HepG2 (cell line): Measurements from ENCODE around the gene TADA2B. TPM values are rescaled to one million over a fixed set of nuclear protein-coding genes. Genes with fewer than 3 reads are reported as not detected.

ENCODE experiments used
- ADNP ChIP-seq: sonication (generic); formaldehyde crosslinking; IDR thresholded peaks from 2 replicates; pipeline ENCODE4 v1.4.0; 2020; ENCODE audit warnings: missing genetic modification reagents
- ELF3 ChIP-seq: IDR thresholded peaks from 2 replicates; pipeline ENCODE4 v1.6.1; 2016; ENCODE audit warnings: missing genetic modification reagents, missing compliant biosample characterization
- HDAC1 ChIP-seq: sonication (generic); formaldehyde crosslinking; IDR thresholded peaks from 2 replicates; pipeline ENCODE4 v1.5.1; 2020; ENCODE audit warnings: mild to moderate bottlenecking, missing genetic modification reagents
- THYN1 ChIP-seq: sonication (generic); formaldehyde crosslinking; IDR thresholded peaks from 2 replicates; pipeline ENCODE4 v1.8.1; 2023; ENCODE audit warnings: low read depth, mild to moderate bottlenecking, moderate library complexity, missing genetic modification reagents, borderline replicate concordance
- TRIM24 ChIP-seq: sonication (generic); formaldehyde crosslinking; IDR thresholded peaks from 2 replicates; pipeline ENCODE4 v1.8.0; 2022; ENCODE audit warnings: mild to moderate bottlenecking, missing genetic modification reagents
- ZBTB33 ChIP-seq: sonication (generic); formaldehyde crosslinking; IDR thresholded peaks from 2 replicates; pipeline ENCODE4 v1.4.0; 2020; ENCODE audit warnings: missing genetic modification reagents
- ZHX1 ChIP-seq: sonication (generic); formaldehyde crosslinking; IDR thresholded peaks from 2 replicates; pipeline ENCODE4 v1.8.1; 2022; ENCODE audit warnings: low read depth, mild to moderate bottlenecking, missing genetic modification reagents
- ZMYM2 ChIP-seq: sonication (generic); formaldehyde crosslinking; IDR thresholded peaks from 2 replicates; pipeline ENCODE4 v1.8.0; 2022; ENCODE audit warnings: mild to moderate bottlenecking, missing genetic modification reagents
- ZNF224 ChIP-seq: sonication (generic); formaldehyde crosslinking; IDR thresholded peaks from 2 replicates; pipeline ENCODE4 v1.5.0; 2020; ENCODE audit warnings: mild to moderate bottlenecking, missing genetic modification reagents
- ZNF230 ChIP-seq: sonication (generic); formaldehyde crosslinking; IDR thresholded peaks from 2 replicates; pipeline ENCODE4 v1.4.0; 2020; ENCODE audit warnings: mild to moderate bottlenecking, missing genetic modification reagents
- ZNF274 ChIP-seq: sonication (generic); formaldehyde crosslinking; IDR thresholded peaks from 2 replicates; pipeline ENCODE4 v1.5.1; 2020; ENCODE audit warnings: mild to moderate bottlenecking, missing genetic modification reagents
- ZNF335 ChIP-seq: sonication (generic); formaldehyde crosslinking; IDR thresholded peaks from 2 replicates; pipeline ENCODE4 v1.4.0; 2020; ENCODE audit warnings: missing genetic modification reagents
- ZNF343 ChIP-seq: sonication (generic); formaldehyde crosslinking; IDR thresholded peaks from 2 replicates; pipeline ENCODE4 v1.4.0; 2020; ENCODE audit warnings: mild to moderate bottlenecking, missing genetic modification reagents
- ZNF496 ChIP-seq: sonication (generic); formaldehyde crosslinking; IDR thresholded peaks from 2 replicates; pipeline ENCODE4 v1.8.1; 2023; ENCODE audit warnings: mild to moderate bottlenecking, moderate library complexity, missing genetic modification reagents; ENCODE audit not compliant: insufficient replicate concordance
- ZNF550 ChIP-seq: sonication (generic); formaldehyde crosslinking; IDR thresholded peaks from 2 replicates; pipeline ENCODE4 v1.4.0; 2020; ENCODE audit warnings: mild to moderate bottlenecking, missing genetic modification reagents, borderline replicate concordance
- ZSCAN25 ChIP-seq: sonication (generic); formaldehyde crosslinking; IDR thresholded peaks from 2 replicates; pipeline ENCODE4 v1.8.0; 2022; ENCODE audit warnings: mild to moderate bottlenecking, missing genetic modification reagents
- ZSCAN9 ChIP-seq: IDR thresholded peaks from 2 replicates; pipeline ENCODE4 v1.6.1; 2016; ENCODE audit warnings: borderline replicate concordance
- polyA plus RNA-seq, 8 experiments: library from polyadenylated mRNA; depleted of rRNA in 3 of 8; stranded (reverse) in 7 of 8; unstranded in 1 of 8; fragments of >200 nt; fragmentation: Illumina TruSeq in 4 of 8; extraction: Trizol in 4 of 8; gene quantifications; 2 replicates each; pipeline versions ENCODE4 v1.2.1 to v1.2.3, GENCODE V29; 2011 to 2016; ENCODE audit warnings: low read depth in 4 of 8, missing spikeins in 1 of 8, mixed read lengths in 1 of 8; ENCODE audit not compliant: insufficient read depth in 1 of 8
- total RNA-seq, 5 experiments: library from RNA; depleted of rRNA; stranded (reverse); fragments of >200 nt; fragmentation: Illumina TruSeq; extraction: Trizol; gene quantifications; 2 replicates each; pipeline ENCODE4 v1.2.3, GENCODE V29; 2016; ENCODE audit warnings: low read depth in 1 of 5
- TF ChIP-seq, protein P1 (sequence below): sonication (generic); formaldehyde crosslinking; conservative IDR thresholded peaks from 2 replicates; pipeline ENCODE4 v1.4.0; 2020; ENCODE audit warnings: mild to moderate bottlenecking, missing genetic modification reagents, moderate library complexity
- TF ChIP-seq, protein P2 (sequence below): sonication (generic); formaldehyde crosslinking; IDR thresholded peaks from 2 replicates; pipeline ENCODE4 v1.8.1; 2023; ENCODE audit warnings: missing genetic modification reagents, mild to moderate bottlenecking, borderline replicate concordance

TADA2B gene
- total and polyA plus RNA-seq, 2 of the 13 experiments (the other 11 are each of a cell fraction or from before 2014, with no cell fraction given), result 4.6 to 8.9 TPM

DNA sequence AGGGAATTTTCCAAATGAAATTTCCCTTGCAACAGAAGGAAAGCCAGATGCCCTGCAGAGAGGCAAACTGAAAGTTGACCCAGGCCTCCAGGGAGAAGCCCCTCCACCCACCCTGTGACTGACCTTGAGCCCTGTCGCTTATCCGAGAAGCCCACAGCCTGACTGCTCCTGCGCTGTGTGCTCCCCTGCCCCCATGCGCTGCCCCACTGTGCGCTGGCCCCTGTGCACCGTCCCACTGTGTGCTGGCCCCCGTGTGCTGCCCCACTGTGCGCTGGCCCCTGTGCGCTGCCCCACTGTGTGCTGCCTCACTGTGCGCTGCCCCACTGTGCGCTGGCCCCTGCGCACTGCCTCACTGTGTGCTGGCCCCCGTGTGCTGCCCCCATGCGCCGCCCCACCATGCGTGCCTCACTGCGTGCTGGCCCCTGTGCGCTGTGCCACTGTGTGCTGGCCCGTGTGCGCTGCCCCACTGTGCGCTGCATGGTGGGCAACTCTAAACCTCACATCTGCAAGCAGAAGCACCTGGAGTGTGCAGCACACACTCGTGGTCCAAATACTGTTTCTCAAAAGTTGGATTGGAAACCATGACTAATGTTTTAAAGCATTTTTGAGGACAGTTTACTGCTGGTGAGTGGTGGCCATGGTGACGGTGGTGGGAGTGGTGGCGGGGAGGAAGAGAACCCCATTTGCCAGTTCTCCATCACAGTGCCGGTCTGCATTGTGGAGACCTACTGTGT lies 33.0 kb downstream of the TADA2B start (continued):
- TF ChIP-seq, protein P1, sequence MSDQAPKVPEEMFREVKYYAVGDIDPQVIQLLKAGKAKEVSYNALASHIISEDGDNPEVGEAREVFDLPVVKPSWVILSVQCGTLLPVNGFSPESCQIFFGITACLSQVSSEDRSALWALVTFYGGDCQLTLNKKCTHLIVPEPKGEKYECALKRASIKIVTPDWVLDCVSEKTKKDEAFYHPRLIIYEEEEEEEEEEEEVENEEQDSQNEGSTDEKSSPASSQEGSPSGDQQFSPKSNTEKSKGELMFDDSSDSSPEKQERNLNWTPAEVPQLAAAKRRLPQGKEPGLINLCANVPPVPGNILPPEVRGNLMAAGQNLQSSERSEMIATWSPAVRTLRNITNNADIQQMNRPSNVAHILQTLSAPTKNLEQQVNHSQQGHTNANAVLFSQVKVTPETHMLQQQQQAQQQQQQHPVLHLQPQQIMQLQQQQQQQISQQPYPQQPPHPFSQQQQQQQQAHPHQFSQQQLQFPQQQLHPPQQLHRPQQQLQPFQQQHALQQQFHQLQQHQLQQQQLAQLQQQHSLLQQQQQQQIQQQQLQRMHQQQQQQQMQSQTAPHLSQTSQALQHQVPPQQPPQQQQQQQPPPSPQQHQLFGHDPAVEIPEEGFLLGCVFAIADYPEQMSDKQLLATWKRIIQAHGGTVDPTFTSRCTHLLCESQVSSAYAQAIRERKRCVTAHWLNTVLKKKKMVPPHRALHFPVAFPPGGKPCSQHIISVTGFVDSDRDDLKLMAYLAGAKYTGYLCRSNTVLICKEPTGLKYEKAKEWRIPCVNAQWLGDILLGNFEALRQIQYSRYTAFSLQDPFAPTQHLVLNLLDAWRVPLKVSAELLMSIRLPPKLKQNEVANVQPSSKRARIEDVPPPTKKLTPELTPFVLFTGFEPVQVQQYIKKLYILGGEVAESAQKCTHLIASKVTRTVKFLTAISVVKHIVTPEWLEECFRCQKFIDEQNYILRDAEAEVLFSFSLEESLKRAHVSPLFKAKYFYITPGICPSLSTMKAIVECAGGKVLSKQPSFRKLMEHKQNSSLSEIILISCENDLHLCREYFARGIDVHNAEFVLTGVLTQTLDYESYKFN (CRISPR knock-in tag), result no peak
- TF ChIP-seq ZNF230 (CRISPR knock-in tag) (no peak), ELF3 (CRISPR knock-in tag) (no peak), THYN1 (CRISPR knock-in tag) (no peak), ZNF274 (CRISPR knock-in tag) (no peak), ZMYM2 (CRISPR knock-in tag) (peak; percentile 98), ADNP (CRISPR knock-in tag) (peak; percentile 61; the same call in 1 of the 2 replicates), HDAC1 (peak; percentile 26; the same call in 1 of the 2 replicates), ZSCAN25 (0 out of 2 replicates have a peak, but pooled peaks have one; percentile 40), ZHX1 (CRISPR knock-in tag) (no peak), ZNF224 (CRISPR knock-in tag) (no peak), TRIM24 (no peak), ZNF343 (CRISPR knock-in tag) (no peak), ZNF335 (no peak), ZBTB33 (CRISPR knock-in tag) (no peak), ZNF550 (CRISPR knock-in tag) (no peak), ZSCAN9 (CRISPR knock-in tag) (no peak), ZNF496 (CRISPR knock-in tag) (no peak)
- TF ChIP-seq, protein P2, sequence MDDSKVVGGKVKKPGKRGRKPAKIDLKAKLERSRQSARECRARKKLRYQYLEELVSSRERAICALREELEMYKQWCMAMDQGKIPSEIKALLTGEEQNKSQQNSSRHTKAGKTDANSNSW (CRISPR knock-in tag), result no peak
